Endometrial microvascular endothelial cells (primary cell): ENCODE data around the gene NCK2. TPM values are rescaled to one million over a fixed set of nuclear protein-coding genes. Genes with fewer than 3 reads are reported as not detected.

ENCODE experiments used
- in situ Hi-C: cut with HindIII; loops from 2 replicates; pipeline ENCODE4 v1.10.0; 2017; ENCODE audit warnings: low sequenced_read_pairs, low pct_unique_long_range_greater_than_20kb; ENCODE audit errors: inconsistent ontology term
- total RNA-seq: library from RNA; depleted of rRNA; stranded (reverse); fragments of >200 nt; gene quantifications from one replicate; pipeline ENCODE4 v1.2.3, GENCODE V29; 2015; ENCODE audit errors: inconsistent ontology term

The NCK2 gene
- total RNA-seq, 1 donor from 2014 or later: 23.2 TPM

DNA sequence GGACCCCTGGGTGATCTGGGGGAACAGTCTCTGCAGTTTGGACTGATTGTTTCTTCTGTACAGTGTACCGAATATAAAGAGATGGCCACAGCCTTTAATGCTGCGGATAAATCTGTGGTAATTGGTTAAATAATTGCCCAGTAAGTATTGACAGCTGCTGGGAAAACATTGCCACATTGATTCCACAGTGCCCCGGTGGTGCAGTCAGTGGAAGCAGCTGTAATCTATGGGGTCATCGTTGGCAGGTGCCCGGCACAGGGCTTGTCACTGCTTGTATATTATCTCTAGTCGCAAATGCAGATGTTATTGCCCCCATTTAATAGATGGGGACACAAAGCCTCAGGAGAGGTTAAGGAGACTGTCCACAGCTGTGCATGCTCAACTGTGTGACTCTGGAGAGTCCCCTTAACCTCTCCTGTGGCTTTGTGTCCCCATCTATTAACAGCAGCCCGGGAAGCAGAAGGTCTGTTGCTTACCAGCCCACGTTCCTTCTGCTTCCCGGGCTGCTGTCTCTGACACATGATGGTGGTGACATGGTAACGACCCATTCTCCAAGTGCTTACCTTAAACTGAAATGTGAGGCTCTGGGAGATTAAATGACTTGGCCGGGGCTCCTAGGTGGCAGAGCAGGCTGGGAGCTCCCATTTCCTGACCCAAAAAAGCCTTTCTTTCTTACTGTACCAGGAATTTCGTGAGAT is 76.9 kb downstream of the NCK2 start:
- in situ Hi-C loops: no loop called here

DNA sequence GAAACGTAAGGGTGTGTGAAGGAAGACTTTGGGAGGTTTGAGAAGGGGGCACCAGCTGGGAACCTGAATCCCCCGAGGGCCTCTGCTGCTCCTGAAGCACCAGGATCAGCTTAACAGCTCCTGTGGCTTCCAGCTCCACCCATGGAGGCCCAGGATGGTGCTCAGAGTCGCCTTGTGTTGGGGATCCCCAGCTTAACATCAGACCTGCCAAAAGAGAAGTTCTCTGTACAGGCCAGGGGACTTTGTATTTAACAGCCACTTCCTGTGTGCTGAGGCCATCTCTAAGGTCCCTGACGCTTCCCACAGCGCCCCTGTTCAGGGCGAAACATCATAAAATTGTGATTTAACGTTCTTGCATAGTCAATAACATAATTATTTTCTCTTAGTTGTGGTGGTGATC is 77.5 kb downstream of the NCK2 start:
- in situ Hi-C loops: no loop called here

DNA sequence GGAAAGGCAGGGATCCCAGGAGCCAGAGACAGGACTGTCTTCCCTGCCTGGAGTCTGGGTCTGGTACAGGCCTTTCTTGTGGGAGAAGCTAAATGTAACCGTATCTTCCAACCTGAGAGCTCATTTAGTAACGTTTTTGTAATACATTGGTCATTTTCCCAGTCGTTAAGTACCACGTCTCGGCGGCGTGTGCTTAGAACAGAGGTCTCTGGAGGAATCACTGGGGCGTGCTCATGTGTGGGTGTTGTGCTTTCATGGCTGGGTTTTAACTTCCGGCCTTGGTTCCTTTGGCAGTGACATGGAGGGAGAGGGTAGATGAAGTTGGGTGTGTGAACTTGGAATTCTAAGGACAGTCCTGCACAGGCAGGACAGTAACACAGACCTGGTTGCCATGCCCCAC is 79.7 kb downstream of the NCK2 start:
- in situ Hi-C loops: no loop called here

DNA sequence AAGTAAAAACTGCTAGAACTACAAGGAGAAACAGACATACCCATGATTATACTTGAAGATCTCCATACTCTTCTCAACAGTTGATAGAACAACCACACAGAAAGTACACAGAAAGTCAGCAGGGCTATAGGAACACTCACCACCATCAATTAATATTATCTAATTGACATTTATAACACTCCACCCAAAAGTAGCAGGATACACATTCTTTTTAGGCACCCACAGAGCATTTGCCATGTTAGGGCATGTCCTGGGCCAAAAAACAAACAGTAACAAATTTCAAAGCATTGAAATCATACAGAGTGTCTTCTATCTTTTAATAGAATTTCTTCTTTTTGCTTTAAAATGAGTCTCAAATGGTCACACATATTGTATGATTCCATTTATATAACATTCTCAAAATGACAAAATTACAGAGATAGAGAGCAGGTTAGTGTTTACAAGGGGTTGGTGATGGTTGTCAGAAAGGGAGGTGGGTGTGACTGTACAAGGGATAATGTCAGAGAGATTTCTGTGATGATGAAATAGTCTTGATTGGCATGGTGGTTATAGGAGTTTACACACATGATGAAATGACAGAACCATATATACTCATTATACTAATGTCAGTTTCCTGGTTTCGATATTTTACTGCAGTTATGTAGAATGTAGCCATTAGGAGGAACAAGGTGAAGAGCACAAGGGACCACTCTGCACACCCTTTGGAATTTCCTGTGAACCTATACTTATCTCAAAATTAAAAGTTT is 82.8 kb downstream of the NCK2 start:
- in situ Hi-C loops: no loop called here

DNA sequence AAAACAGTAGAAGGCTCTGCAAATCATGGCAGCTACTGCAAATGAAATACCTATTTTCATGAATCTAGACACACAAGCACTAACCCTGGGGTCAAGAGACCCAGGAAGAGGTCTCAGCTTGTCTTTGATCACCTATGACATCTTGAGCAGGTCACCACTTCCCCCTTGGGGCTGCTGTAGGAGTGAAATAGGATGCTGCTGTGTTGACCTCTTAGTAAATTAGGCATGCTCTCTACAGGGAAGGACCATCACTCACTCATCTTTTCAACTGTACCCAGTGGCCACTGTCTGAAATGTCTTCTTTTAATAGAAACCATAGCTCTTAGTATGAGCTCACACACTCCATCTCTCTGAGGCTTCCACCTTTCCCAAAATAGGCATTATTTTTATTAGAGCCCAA is 83.8 kb downstream of the NCK2 start:
- in situ Hi-C loops: no loop called here

DNA sequence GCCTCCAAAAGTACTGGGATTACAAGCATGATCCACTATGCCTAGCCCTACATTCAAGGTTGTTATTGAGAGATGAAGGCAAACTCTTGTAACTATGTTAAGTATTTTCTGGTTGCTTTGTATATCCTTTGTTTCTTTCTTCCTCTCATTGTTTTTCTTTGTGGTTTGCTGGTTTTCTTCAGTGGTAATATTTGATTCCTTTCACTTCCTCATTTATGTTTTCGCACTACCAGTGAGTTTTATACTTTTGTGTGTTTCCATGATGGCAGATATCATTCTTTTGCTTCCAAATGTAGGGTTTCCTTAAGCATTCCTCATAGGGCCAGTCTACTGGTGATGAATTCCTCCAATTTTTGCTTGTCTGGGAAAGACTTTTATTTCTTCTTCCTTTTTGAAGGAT is 90.2 kb downstream of the NCK2 start:
- in situ Hi-C loops: no loop called here

DNA sequence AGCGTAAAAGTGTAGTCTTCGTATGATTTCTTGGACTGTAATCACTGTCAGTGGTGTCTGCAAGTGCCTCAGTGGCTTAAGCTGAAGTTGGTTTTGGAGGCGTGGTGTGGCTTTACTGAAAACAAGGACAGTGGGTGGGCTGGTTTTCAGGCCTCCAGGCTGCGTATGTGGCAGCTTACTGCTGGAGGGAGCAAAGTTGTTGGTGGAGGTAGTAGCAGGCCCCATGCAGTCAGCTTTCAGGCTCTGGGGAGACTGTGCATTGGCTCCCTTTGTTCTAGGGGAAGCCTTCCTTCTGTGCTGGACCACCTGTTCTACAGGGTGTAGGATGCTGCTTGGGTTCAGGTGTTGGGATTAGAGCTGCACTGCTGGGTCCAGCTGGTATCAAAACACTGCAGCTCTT is 91.6 kb downstream of the NCK2 start:
- in situ Hi-C loops: no loop called here

DNA sequence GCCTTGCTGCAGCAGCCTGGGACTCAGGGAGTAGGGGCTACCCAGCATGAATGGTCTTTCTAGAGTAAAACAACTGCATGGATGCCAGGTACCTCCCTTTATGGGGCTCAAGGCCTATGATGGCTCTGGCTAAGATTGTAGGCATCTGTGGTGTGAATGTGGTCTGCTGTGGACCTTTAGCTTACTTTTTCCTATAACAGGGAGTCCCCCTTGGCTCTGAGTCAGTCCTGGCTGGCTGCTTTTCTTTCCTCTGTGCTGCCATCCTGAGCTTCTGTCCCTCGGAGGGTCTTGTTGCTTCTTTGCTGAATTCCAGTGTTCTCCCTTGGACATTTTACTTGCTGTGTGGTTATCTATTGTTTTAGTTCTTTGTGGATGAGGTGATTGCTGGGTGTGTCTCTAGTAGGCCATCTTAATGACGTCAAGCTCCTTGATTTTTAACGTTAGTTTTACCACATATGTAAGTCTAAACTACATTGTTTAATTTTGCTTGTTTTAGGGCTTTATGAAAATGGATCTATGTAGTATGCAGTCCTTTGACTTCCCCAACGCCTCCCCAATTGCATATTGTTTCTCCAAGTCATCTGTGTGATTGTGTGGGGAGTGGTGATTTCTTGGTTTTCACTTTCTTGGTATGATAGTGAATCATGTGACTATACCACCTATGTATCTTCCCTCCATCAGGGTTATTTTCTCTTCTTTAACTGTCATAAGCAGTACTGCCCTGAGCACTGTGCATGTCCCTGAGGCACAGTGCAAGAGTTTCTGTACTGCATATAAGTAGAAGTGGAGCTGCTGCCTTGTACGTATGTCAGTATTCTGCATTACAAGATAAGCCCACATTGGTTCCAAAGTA is 92.4 kb downstream of the NCK2 start:
- in situ Hi-C loops: no loop called here

DNA sequence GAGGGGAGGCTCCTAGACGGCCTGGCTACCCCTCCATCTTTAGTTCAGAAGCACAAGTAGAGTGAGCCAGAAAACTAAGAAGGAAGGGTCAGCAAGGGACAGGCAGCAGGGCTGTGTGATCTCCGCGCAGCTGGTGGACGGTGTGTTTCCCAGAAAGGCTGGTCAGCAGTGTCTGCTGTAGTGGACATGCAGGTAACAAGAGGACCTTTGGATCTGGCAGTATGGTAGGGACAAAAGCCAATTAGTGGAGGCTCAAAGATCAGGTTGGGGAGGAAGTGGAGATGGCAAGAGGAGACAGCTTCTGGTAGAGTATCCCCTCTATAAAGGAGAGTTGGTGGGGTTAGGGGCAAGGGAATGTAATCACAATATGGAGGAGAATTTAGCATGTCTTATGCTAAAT is 95.1 kb downstream of the NCK2 start:
- in situ Hi-C loops: no loop called here

DNA sequence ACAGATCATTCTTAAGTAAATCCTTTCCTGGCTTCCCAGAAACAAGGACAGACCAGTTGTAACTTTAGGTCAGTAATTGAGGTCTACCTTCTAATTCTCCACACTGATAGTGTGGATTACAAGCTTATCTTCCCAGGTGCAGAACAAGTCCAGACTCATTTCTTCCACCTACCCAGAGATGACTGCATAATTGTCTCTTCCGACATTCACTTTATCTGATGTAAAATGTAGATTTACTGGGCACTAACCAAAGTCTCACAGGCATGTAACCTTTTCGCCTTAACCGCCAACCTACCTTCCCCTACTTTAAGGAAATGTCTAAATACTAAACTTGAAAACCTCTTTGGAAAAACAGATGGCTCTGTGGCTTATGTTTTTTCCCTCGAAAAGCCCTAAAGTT is 96.2 kb downstream of the NCK2 start:
- in situ Hi-C loops: no loop called here

DNA sequence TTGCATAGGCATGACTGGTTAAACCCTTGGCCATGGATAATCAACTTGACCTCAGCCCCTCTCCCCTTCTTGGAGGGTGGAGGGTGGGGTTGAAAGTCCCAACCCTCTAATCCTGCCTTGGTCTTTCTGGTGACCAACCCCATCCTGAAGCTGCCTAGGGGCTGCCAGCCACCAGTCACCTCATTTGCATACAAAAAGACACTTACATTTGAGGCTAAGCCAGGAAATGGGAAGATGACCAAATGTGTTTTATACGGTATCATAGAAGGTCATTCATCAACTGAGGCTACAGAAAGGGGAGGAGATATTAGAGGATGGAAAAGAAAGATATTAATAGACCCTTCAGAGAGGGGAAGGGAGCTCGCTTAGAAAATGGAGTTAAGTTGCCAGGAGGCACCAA is 96.8 kb downstream of the NCK2 start:
- in situ Hi-C loops: no loop called here

DNA sequence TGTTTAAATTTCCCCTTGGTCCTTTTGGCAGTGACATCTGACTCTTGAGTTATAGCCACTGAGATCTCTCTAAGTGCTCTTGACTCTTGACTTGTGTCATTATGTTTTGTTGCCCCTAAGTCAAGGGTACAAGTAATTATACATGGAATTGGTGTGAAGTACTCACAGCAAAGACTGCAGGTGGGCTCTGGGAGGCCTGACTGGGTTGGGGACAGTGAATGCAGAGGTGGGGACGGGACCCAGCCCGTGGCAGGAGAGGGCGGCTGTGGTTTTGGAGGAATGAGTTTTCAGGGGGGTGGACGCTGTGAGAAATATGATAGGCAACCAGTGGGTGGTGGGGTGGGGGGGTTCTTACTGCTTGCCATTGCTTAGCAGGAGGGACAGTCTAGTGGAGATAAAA is 97.8 kb downstream of the NCK2 start:
- in situ Hi-C loops: no loop called here

DNA sequence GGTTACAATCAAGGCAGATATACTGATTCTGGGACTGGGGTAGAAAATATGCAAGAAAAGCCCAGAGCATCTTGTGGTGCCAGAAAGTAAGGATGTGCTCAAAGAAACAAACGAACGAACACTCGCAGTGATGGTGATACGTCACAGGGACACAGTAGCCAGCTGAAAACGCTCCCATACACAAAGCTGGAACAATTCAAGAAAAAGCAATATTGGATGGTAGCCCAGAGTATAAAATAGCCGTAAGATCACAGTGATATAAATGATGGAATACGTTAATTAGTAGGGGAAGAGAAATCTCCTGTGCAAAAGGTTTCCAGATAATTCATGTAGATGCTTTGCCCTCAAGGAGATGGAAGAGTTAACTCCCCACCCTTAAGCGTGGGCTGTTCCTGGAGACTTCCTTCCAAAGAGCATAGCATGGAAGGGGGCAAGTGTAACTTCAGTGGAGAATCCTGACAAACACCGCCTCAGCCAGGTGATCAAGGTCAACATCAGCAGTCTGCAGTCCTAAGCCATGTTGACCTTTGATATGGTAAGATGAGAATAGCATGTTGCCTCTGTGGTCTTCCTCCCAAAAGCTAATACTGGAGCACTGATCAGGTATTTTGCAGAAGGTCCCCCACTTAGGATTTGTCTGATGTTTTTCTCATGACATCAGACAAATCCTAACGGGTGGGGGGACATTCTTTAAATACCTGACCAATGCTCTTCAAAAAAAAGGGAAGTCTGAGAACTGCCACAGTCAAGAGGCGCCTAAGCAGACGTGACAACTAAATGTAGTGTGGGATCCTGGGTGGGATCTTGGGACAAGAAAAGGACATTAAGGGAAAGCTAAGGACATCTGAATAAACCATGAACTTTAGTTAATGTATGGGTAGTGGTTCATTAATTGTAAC is 99.0 kb downstream of the NCK2 start:
- in situ Hi-C loops: no loop called here

DNA sequence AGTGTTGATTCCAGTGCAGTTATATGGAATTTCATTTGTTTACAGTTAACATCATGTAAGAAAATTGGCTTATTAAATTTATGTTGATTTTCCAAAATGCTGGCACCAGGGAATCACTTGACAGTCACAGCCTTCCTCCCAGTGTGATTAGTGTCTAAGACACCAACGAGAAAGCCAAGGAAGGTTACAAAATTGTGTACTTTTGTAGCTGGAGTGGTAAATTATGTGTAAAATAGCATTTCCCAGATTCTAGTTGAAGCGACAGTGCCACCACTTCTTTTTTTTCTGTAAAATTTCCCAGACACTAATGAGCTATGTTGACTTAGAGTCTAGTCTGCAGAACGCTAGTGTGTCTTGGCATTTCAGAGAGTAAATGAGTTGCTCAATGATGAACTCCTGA is 101.3 kb downstream of the NCK2 start:
- in situ Hi-C loops: no loop called here

DNA sequence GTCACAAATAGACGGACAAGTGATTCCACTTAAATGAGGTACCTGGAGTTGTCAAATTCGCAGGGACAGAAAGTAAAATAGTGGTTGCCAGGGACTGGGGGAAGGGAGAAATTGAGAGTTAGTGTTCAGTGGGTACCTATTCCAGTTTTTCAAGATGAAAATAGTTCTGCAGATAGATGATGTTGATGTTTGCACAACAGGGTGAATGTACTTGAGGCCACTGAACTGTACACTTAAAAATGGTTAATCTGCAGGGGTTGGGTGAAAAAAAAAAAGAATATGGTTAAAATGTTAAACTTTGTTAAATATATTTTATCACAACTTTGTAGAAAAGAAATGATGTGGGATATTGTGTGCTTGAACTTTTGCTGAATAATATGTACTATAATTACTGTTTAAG is 102.3 kb downstream of the NCK2 start:
- in situ Hi-C loops: no loop called here

DNA sequence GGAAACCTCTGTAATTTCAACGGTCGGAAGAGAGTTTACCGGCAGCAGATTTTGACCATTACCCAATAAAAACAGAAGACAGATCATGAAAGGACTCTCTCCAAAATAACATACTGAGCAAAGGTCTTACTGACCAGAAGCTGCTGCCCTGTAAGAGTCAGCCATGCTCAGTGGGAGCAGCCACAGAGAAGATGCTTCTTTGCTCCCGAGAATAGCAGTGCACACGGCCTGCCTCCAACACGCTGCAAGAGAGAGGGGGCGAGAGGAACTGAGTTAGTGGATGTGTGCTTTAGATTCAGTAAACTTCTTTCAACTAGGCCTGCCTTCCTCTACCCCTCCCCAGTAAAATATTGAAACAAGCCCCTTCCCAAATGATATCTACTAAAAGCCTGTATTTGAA is 103.7 kb downstream of the NCK2 start:
- in situ Hi-C loops: no loop called here

DNA sequence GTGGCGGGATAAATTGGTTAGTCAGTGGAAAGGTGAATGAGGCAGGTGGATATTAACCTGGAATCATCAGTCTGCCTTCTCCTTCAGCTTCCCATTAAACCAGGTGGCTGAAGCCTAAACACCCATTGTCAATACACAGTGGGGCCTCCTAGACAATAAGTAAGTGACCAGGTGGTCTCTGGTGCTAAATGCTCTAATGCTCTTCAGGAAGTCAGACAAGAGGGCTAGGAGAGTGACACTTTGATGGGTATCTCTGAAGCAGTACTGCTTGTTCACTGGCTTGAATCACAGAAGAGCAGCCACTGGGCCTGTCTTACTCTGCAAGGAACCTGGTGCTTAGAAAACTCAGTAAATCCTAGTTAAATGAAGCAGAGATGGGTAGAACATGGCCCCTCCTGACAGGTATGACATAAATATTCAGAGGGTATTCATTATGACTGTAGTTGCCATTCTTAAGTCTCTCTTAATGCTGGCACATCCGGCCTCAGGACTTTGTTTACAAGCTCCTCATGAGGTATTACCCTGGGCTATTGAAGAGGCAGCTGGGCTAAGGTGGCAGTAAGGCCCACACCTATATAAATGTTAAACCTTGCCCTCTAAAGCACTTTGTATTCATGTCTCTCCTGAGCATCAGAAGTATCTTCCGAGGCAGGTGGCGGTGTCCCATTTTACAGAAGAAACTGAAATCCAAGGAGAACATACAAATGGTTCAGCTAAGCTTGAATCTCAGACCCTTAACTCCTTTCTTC is 104.9 kb downstream of the NCK2 start:
- in situ Hi-C loops: no loop called here

DNA sequence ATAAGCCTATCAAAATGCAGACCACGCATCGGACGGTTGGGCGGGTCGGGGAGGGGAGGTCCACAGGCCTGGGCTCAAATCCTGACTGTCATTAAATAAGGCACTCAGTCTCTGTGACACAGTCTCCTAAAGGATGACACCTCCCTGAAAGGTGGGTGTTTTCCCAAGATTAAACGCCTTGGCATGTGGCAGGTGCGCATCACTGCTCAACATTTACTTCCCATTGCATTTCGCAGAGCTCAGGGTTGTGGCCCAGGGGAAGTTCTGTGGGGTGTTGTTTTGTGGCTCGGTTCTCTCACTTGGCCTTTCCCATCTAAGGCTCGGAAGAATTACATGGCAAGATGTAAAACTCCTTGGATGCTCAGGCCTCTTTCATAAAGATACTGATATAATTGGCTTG is 107.4 kb downstream of the NCK2 start:
- in situ Hi-C loops: no loop called here
